K562 (cell line): ENCODE measurements around the gene SPTA1. TPM values are rescaled to one million over a fixed set of nuclear protein-coding genes. Genes with fewer than 3 reads are reported as not detected.

ENCODE experiments used
- ATAC-seq: fragments of 200-7000 bp; cut with Tn5 transposase; 3 replicates; pipeline ENCODE4 v1.9.1; 2020; ENCODE audit warnings: moderate library complexity
- BruUV-seq: library from RNA; stranded (reverse); fragments of 400-500 nt; replicated peaks from 2 replicates; lab custom pipeline; 2021; lab: Mats Ljungman, UMichigan
- CTCF ChIA-PET: fragments of 300-600 bp; formaldehyde crosslinking; extraction: SDS; loops from one replicate; lab custom pipeline; 2021; ENCODE audit warnings: low intra/inter-chr PET ratio; lab: Yijun Ruan, JAX
- POLR2A ChIA-PET: fragments of 300-600, 350-650 bp; sonication (Branson Sonifier 250); formaldehyde crosslinking; extraction: SDS; loops from one replicate; lab custom pipeline; 2021; ENCODE audit warnings: antibody characterized with exemption, inconsistent platforms; lab: Yijun Ruan, JAX
- DNase-seq, 4 experiments: peaks; one replicate each; pipeline versions ENCODE4 v3.0.0 to v3.0.0-alpha.2; 2011 to 2018; ENCODE audit warnings: low spot score in 3 of 4, mixed read lengths in 3 of 4; ENCODE audit errors: extremely low read depth in 1 of 4
- FAIRE-seq: peaks from 2 replicates; lab custom pipeline; 2011; peaks lifted over from hg19 to GRCh38; lab: Jason Lieb, UNC
- H2AFZ ChIP-seq: 2 replicates; pipeline ENCODE4 v1.6.0; 2011; ENCODE audit warnings: low read depth, low read length, control low read depth, inconsistent platforms
- H3K27ac ChIP-seq: fragments of 200-600 bp; 3 replicates; pipeline ENCODE4 v1.8.0; 2011; ENCODE audit warnings: low read depth, mild to moderate bottlenecking, control low read depth, inconsistent platforms, low read length, moderate library complexity, mixed read lengths; ENCODE audit errors: extremely low read depth
- H3K27me3 ChIP-seq, 2 experiments: fragments of 300-600 bp in 1 of 2; 2 replicates in 1 of 2; 3 replicates in 1 of 2; pipeline versions ENCODE4 v1.6.0 to v1.8.0; 2011; ENCODE audit warnings: inconsistent platforms in 2 of 2, low read length in 2 of 2, mild to moderate bottlenecking in 1 of 2, mixed read lengths in 1 of 2, moderate library complexity in 1 of 2; ENCODE audit not compliant: control insufficient read depth in 2 of 2, insufficient read depth in 2 of 2
- H3K36me3 ChIP-seq: fragments of 300-600 bp; 3 replicates; pipeline ENCODE4 v1.8.0; 2011; ENCODE audit warnings: mild to moderate bottlenecking, low read length, inconsistent platforms; ENCODE audit not compliant: control insufficient read depth, insufficient read depth
- H3K4me1 ChIP-seq, 2 experiments: fragments of 200-600 bp in 1 of 2; replicated peaks in 1 of 2; 2 replicates in 1 of 2; 3 replicates in 1 of 2; pipeline versions ENCODE4 v1.5.1 to v1.8.0; 2011; ENCODE audit warnings: inconsistent platforms in 2 of 2, low read length in 2 of 2, mild to moderate bottlenecking in 1 of 2, mixed read lengths in 1 of 2, moderate library complexity in 1 of 2; ENCODE audit not compliant: control insufficient read depth in 2 of 2, insufficient read depth in 2 of 2
- H3K4me2 ChIP-seq: 2 replicates; pipeline ENCODE4 v1.6.1; 2011; ENCODE audit warnings: low read length, control low read depth, inconsistent platforms, mixed read lengths; ENCODE audit not compliant: insufficient read depth
- H3K4me3 ChIP-seq: fragments of 200-600 bp; sonication (generic), shearing (Covaris generic); 2 replicates; pipeline ENCODE4 v1.5.1; 2016; ENCODE audit warnings: control low read depth, inconsistent platforms
- H3K79me2 ChIP-seq: fragments of 200-600 bp; 3 replicates; pipeline ENCODE4 v1.8.0; 2011; ENCODE audit warnings: low read length, inconsistent platforms; ENCODE audit not compliant: control insufficient read depth, insufficient read depth
- H3K9ac ChIP-seq, 2 experiments: 2 replicates each; pipeline versions ENCODE4 v1.6.0 to v1.6.1; 2011; ENCODE audit warnings: low read depth in 2 of 2, low read length in 2 of 2, control low read depth in 1 of 2, inconsistent platforms in 1 of 2, mild to moderate bottlenecking in 1 of 2, mixed read lengths in 1 of 2; ENCODE audit not compliant: insufficient read depth in 1 of 2
- H3K9me1 ChIP-seq: one replicate; pipeline ENCODE4 v1.6.0; 2011; ENCODE audit warnings: inconsistent platforms, mild to moderate bottlenecking, low read length, moderate library complexity; ENCODE audit not compliant: control insufficient read depth, insufficient read depth
- H3K9me3 ChIP-seq: replicated peaks from 2 replicates; pipeline ENCODE4 v1.5.1; 2011; ENCODE audit warnings: low read depth, low read length, inconsistent platforms; ENCODE audit not compliant: control insufficient read depth, insufficient read depth
- H4K20me1 ChIP-seq: replicated peaks from 2 replicates; pipeline ENCODE4 v1.6.1; 2011; ENCODE audit warnings: low read length, inconsistent platforms, mixed read lengths; ENCODE audit not compliant: control insufficient read depth, insufficient read depth
- POLR2B ChIP-seq: fragments of 450-650 bp; IDR thresholded peaks from 2 replicates; pipeline ENCODE4 v1.6.1; 2018; ENCODE audit warnings: low read depth; ENCODE audit not compliant: partially characterized antibody
- RBM15 ChIP-seq: fragments of 200-400 bp; formaldehyde crosslinking; IDR thresholded peaks from 2 replicates; pipeline ENCODE4 v1.6.1; 2018; ENCODE audit warnings: mild to moderate bottlenecking, low read length, moderate library complexity; ENCODE audit not compliant: insufficient read depth
- SREBF1 ChIP-seq: fragments of 150-350 bp; IDR thresholded peaks from 2 replicates; pipeline ENCODE4 v1.6.1; 2014; ENCODE audit warnings: antibody characterized with exemption, low read depth, low read length, borderline replicate concordance
- WGBS: fragments of 100-300 bp; shearing (Covaris generic); methylation state at CpG from one replicate; pipeline ENCODE4 v1.1.6; 2016; ENCODE audit warnings: low coverage, mixed read lengths; ENCODE audit not compliant: insufficient coverage; ENCODE audit errors: missing lambda C conversion rate; 5-methylcytosine and 5-hydroxymethylcytosine counted together
- in situ Hi-C: fragments of 300-500 bp; cut with MboI; formaldehyde crosslinking; loops from 4 replicates; pipeline ENCODE4 v1.15.0; 2018; ENCODE audit warnings: inconsistent platforms, mixed read lengths
- intact Hi-C: fragments of 100-400 bp; cut with micrococcal nuclease; formaldehyde crosslinking; loops from 2 replicates; pipeline ENCODE4 v1.14.2; 2022
- polyA plus RNA-seq, 8 experiments: library from polyadenylated mRNA; depleted of rRNA in 4 of 8; stranded (reverse) in 5 of 8; unstranded in 3 of 8; fragments of >200 nt; fragmentation: Nextera tagmentation in 2 of 8; fragmentation: Illumina TruSeq in 1 of 8; extraction: Ambion mirVana in 2 of 8; extraction: Trizol in 1 of 8; gene quantifications; 2 replicates each; pipeline versions ENCODE4 v1.2.1 to v1.2.3, GENCODE V29; 2011 to 2014; ENCODE audit warnings: inconsistent platforms in 1 of 8, missing spikeins in 1 of 8
- total RNA-seq, 7 experiments: library from RNA; depleted of rRNA in 6 of 7; stranded (reverse); fragments of >200 nt in 6 of 7; fragmentation: Illumina TruSeq in 2 of 7; extraction: Trizol in 2 of 7; gene quantifications; 2 replicates each; pipeline versions ENCODE4 v1.2.1 to v1.2.3, GENCODE V29; 2011 to 2021; ENCODE audit warnings: low replicate concordance in 1 of 7
- TF ChIP-seq, protein P1 (sequence below): fragments of 250-450 bp; sonication (Bioruptor Pico); IDR thresholded peaks from 2 replicates; pipeline ENCODE4 v1.8.0; 2021; ENCODE audit warnings: moderate library complexity, mild to moderate bottlenecking, inconsistent platforms
- TF ChIP-seq, protein P2 (sequence below): sonication (generic); formaldehyde crosslinking; IDR thresholded peaks from 2 replicates; pipeline ENCODE4 v1.5.0; 2020; ENCODE audit warnings: missing genetic modification reagents
- TF ChIP-seq, protein P3 (sequence below): fragments of 250-450 bp; sonication (Bioruptor Pico); IDR thresholded peaks from 2 replicates; pipeline ENCODE4 v1.4.0; 2020; ENCODE audit warnings: mild to moderate bottlenecking, moderate library complexity
- TF ChIP-seq, protein P4 (sequence below): fragments of 450-650 bp; IDR thresholded peaks from 2 replicates; pipeline ENCODE4 v1.6.1; 2017; ENCODE audit warnings: antibody characterized with exemption, mild to moderate bottlenecking
- TF ChIP-seq, protein P5 (sequence below): fragments of 250-450 bp; sonication (Bioruptor Pico); IDR thresholded peaks from 2 replicates; pipeline ENCODE4 v1.5.0; 2022; ENCODE audit warnings: mild to moderate bottlenecking

Gene SPTA1
- total and polyA plus RNA-seq, 9 of the 15 experiments (the other 6 are each of a cell fraction or from before 2014, with no cell fraction given) = 11.0 to 62.1 (median 45.9) TPM

DNA sequence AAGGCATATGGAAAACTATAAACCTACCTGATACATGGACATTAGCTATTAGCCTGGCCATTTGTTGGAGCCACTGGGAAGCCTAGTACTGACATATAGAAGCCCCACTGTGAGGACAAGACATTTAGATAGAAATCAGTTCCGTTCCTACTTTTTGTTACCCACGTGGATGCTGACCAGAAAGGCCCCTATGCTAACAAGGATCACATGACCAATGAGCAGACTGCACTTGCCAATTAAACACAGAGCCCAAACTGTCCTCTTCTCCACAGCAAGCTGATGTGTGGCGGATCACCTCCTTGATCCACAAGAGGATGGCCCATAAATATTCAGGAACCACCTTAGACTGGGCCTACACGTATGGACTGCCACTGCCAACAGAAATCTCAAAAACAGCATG lies 45.2 kb upstream of the SPTA1 start:
- H3K4me2 ChIP-seq = peak overlapping the region; percentile 22; the same call in 1 of the 2 replicates
- intact Hi-C loops (no loop called here), in situ Hi-C loops (no loop called here)
- H3K9ac ChIP-seq = no peak overlapping the region
- ChIA-PET CTCF (no interaction called here), POLR2A (interaction anchor here (0.6 to 1.5 kb wide), 4 partner anchors 11 to 54 kb away, joined by 3 to 6 read pairs (median 4); partner anchors contain the start of gene OR6K3)
- no TSS peak for BruUV-seq
- H3K36me3 ChIP-seq = no peaks in the 10 kb centered on the region
- H3K27me3 ChIP-seq = no peaks in the 10 kb centered on the region
- no peaks in the 10 kb centered on the region for H4K20me1 ChIP-seq
- WGBS = 29% methylated on average over 4 of the region's 4 CpGs
- FAIRE-seq (no peak), DNase-seq (no peak), ATAC-seq (peak; percentile 3; the same call in 1 of the 3 replicates)
- no peaks in the 10 kb centered on the region for H3K79me2 ChIP-seq
- H3K9me3 ChIP-seq = no peaks in the 10 kb centered on the region
- peaks cover 3 to 47% of the 10 kb centered on the region in 2 experiments; a peak in 3 of 5 replicates for H3K4me1 ChIP-seq
- peak overlapping the region; percentile 39; the same call in 2 of the 3 replicates for H3K27ac ChIP-seq
- no peaks in the 10 kb centered on the region for H3K9me1 ChIP-seq
- no peak overlapping the region for H3K4me3 ChIP-seq
- peak overlapping the region; percentile 42 for H2AFZ ChIP-seq
- TF ChIP-seq, protein P1, sequence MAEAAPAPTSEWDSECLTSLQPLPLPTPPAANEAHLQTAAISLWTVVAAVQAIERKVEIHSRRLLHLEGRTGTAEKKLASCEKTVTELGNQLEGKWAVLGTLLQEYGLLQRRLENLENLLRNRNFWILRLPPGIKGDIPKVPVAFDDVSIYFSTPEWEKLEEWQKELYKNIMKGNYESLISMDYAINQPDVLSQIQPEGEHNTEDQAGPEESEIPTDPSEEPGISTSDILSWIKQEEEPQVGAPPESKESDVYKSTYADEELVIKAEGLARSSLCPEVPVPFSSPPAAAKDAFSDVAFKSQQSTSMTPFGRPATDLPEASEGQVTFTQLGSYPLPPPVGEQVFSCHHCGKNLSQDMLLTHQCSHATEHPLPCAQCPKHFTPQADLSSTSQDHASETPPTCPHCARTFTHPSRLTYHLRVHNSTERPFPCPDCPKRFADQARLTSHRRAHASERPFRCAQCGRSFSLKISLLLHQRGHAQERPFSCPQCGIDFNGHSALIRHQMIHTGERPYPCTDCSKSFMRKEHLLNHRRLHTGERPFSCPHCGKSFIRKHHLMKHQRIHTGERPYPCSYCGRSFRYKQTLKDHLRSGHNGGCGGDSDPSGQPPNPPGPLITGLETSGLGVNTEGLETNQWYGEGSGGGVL = no peak
- TF ChIP-seq, protein P2, sequence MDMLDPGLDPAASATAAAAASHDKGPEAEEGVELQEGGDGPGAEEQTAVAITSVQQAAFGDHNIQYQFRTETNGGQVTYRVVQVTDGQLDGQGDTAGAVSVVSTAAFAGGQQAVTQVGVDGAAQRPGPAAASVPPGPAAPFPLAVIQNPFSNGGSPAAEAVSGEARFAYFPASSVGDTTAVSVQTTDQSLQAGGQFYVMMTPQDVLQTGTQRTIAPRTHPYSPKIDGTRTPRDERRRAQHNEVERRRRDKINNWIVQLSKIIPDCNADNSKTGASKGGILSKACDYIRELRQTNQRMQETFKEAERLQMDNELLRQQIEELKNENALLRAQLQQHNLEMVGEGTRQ (CRISPR knock-in tag) = peak; percentile 58
- TF ChIP-seq SREBF1 = no peak
- TF ChIP-seq POLR2B = no peak
- TF ChIP-seq, protein P3, sequence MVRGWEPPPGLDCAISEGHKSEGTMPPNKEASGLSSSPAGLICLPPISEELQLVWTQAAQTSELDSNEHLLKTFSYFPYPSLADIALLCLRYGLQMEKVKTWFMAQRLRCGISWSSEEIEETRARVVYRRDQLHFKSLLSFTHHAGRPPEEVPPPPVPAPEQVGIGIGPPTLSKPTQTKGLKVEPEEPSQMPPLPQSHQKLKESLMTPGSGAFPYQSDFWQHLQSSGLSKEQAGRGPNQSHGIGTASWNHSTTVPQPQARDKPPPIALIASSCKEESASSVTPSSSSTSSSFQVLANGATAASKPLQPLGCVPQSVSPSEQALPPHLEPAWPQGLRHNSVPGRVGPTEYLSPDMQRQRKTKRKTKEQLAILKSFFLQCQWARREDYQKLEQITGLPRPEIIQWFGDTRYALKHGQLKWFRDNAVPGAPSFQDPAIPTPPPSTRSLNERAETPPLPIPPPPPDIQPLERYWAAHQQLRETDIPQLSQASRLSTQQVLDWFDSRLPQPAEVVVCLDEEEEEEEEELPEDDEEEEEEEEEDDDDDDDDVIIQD (CRISPR knock-in tag) = no peak
- no peak for TF ChIP-seq RBM15
- TF ChIP-seq, protein P4, sequence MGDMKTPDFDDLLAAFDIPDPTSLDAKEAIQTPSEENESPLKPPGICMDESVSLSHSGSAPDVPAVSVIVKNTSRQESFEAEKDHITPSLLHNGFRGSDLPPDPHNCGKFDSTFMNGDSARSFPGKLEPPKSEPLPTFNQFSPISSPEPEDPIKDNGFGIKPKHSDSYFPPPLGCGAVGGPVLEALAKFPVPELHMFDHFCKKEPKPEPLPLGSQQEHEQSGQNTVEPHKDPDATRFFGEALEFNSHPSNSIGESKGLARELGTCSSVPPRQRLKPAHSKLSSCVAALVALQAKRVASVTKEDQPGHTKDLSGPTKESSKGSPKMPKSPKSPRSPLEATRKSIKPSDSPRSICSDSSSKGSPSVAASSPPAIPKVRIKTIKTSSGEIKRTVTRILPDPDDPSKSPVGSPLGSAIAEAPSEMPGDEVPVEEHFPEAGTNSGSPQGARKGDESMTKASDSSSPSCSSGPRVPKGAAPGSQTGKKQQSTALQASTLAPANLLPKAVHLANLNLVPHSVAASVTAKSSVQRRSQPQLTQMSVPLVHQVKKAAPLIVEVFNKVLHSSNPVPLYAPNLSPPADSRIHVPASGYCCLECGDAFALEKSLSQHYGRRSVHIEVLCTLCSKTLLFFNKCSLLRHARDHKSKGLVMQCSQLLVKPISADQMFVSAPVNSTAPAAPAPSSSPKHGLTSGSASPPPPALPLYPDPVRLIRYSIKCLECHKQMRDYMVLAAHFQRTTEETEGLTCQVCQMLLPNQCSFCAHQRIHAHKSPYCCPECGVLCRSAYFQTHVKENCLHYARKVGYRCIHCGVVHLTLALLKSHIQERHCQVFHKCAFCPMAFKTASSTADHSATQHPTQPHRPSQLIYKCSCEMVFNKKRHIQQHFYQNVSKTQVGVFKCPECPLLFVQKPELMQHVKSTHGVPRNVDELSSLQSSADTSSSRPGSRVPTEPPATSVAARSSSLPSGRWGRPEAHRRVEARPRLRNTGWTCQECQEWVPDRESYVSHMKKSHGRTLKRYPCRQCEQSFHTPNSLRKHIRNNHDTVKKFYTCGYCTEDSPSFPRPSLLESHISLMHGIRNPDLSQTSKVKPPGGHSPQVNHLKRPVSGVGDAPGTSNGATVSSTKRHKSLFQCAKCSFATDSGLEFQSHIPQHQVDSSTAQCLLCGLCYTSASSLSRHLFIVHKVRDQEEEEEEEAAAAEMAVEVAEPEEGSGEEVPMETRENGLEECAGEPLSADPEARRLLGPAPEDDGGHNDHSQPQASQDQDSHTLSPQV = peak; percentile 45; the same call in 1 of the 2 replicates
- TF ChIP-seq, protein P5, sequence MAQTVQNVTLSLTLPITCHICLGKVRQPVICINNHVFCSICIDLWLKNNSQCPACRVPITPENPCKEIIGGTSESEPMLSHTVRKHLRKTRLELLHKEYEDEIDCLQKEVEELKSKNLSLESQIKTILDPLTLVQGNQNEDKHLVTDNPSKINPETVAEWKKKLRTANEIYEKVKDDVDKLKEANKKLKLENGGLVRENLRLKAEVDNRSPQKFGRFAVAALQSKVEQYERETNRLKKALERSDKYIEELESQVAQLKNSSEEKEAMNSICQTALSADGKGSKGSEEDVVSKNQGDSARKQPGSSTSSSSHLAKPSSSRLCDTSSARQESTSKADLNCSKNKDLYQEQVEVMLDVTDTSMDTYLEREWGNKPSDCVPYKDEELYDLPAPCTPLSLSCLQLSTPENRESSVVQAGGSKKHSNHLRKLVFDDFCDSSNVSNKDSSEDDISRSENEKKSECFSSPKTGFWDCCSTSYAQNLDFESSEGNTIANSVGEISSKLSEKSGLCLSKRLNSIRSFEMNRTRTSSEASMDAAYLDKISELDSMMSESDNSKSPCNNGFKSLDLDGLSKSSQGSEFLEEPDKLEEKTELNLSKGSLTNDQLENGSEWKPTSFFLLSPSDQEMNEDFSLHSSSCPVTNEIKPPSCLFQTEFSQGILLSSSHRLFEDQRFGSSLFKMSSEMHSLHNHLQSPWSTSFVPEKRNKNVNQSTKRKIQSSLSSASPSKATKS = no peak
